Ovary (tissue), 3 donors: ENCODE measurements around the gene TMEM120B.

Source experiments
- EP300 ChIP-seq: sonication (generic); formaldehyde crosslinking; IDR thresholded peaks from one replicate; pipeline ENCODE4 v1.6.1; 2017; ENCODE audit warnings: antibody characterized with exemption
- POLR2A ChIP-seq: fragments of 450-650 bp; IDR thresholded peaks from one replicate; pipeline ENCODE4 v1.6.1; 2017; ENCODE audit warnings: antibody characterized with exemption, mild to moderate bottlenecking, moderate library complexity
- TF ChIP-seq, protein P1 (sequence below), 3 donors: fragments of 450-650 bp in 2 of 3; fragments of 200-600 bp in 1 of 3; IDR thresholded peaks; one replicate each; pipeline versions ENCODE4 v1.5.1 to v1.8.0; 2016 to 2022; ENCODE audit warnings: antibody characterized with exemption in 3 of 3, mild to moderate bottlenecking in 1 of 3
- donor health status: DM: no; HTN: no; CAD: no.

- no peak for TF ChIP-seq POLR2A
- no peak for TF ChIP-seq EP300
- TF ChIP-seq, protein P1, sequence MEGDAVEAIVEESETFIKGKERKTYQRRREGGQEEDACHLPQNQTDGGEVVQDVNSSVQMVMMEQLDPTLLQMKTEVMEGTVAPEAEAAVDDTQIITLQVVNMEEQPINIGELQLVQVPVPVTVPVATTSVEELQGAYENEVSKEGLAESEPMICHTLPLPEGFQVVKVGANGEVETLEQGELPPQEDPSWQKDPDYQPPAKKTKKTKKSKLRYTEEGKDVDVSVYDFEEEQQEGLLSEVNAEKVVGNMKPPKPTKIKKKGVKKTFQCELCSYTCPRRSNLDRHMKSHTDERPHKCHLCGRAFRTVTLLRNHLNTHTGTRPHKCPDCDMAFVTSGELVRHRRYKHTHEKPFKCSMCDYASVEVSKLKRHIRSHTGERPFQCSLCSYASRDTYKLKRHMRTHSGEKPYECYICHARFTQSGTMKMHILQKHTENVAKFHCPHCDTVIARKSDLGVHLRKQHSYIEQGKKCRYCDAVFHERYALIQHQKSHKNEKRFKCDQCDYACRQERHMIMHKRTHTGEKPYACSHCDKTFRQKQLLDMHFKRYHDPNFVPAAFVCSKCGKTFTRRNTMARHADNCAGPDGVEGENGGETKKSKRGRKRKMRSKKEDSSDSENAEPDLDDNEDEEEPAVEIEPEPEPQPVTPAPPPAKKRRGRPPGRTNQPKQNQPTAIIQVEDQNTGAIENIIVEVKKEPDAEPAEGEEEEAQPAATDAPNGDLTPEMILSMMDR (IDR thresholded peaks at IDR 0.05) = no peak
These were observed 71.9 kb downstream of the TMEM120B start for GRCh38 chr12:121784460-121784859.
